Measurements from ENCODE around the gene FIBIN.
"Not testable (repeated sequence)": the region's sequence is repeated elsewhere in the genome, so short reads cannot be mapped to it uniquely, and the experiment has no call there.

DNA sequence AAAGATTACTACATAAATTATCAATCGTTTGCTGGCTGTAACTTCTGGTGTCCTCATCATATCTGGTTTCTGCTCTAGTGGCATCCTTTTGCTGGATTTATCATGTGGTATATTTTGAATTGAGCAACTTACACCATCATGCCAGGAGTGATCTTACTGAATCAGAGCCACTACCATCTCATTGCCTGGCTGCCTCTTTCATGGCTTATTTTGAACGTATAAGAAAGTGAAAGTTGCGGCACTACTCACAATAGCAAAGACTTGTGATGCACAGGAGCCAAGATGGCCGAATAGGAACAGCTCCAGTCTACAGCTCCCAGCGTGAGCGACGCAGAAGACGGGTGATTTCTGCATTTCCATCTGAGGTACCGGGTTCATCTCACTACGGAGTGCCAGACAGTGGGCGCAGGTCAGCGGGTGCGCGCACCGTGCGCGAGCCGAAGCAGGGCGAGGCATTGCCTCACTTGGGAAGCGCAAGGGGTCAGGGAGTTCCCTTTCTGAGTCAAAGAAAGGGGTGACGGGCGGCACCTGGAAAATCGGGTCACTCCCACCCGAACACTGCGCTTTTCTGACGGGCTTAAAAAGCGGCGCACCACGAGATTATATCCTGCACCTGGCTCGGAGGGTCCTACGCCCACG lies 28.9 kb upstream of the FIBIN start:
- TF ChIP-seq, protein P1, sequence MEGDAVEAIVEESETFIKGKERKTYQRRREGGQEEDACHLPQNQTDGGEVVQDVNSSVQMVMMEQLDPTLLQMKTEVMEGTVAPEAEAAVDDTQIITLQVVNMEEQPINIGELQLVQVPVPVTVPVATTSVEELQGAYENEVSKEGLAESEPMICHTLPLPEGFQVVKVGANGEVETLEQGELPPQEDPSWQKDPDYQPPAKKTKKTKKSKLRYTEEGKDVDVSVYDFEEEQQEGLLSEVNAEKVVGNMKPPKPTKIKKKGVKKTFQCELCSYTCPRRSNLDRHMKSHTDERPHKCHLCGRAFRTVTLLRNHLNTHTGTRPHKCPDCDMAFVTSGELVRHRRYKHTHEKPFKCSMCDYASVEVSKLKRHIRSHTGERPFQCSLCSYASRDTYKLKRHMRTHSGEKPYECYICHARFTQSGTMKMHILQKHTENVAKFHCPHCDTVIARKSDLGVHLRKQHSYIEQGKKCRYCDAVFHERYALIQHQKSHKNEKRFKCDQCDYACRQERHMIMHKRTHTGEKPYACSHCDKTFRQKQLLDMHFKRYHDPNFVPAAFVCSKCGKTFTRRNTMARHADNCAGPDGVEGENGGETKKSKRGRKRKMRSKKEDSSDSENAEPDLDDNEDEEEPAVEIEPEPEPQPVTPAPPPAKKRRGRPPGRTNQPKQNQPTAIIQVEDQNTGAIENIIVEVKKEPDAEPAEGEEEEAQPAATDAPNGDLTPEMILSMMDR (IDR thresholded peaks at IDR 0.05): not testable (repeated sequence)
- not testable (repeated sequence) for TF ChIP-seq EZH2phosphoT487 (IDR thresholded peaks at IDR 0.05)
